HepG2 (cell line): Measurements from ENCODE around the gene STIP1. TPM values are rescaled to one million over a fixed set of nuclear protein-coding genes. Genes with fewer than 3 reads are reported as not detected.
A peak's percentile ranks its signal among the peaks of the same experiment; 100 is the strongest.

Experiments used
- ADNP ChIP-seq: sonication (generic); formaldehyde crosslinking; IDR thresholded peaks from 2 replicates; pipeline ENCODE4 v1.4.0; 2020; ENCODE audit warnings: missing genetic modification reagents
- ARID5B ChIP-seq: IDR thresholded peaks from 2 replicates; pipeline ENCODE4 v1.4.0; 2020; ENCODE audit warnings: mild to moderate bottlenecking, missing genetic modification reagents
- BRF2 ChIP-seq: sonication (generic); formaldehyde crosslinking; IDR thresholded peaks from 2 replicates; pipeline ENCODE4 v1.8.1; 2022; ENCODE audit warnings: mild to moderate bottlenecking, missing genetic modification reagents
- HCFC1 ChIP-seq: fragments of 150-350 bp; IDR thresholded peaks from 2 replicates; pipeline ENCODE4 v1.6.1; 2014; ENCODE audit warnings: low read depth, low read length
- HNRNPK ChIP-seq: fragments of 200-400 bp; formaldehyde crosslinking; IDR thresholded peaks from 2 replicates; pipeline ENCODE4 v1.6.1; 2018; ENCODE audit warnings: low read length, low read depth, moderate library complexity, mild to moderate bottlenecking; ENCODE audit not compliant: poor library complexity, severe bottlenecking
- KLF6 ChIP-seq: IDR thresholded peaks from 2 replicates; pipeline ENCODE4 v1.8.0; 2016; ENCODE audit warnings: missing biosample characterization, missing genetic modification reagents
- MED13 ChIP-seq: sonication (generic); formaldehyde crosslinking; IDR thresholded peaks from 2 replicates; pipeline ENCODE4 v1.5.0; 2020; ENCODE audit warnings: missing genetic modification reagents
- MED8 ChIP-seq: sonication (generic); formaldehyde crosslinking; IDR thresholded peaks from 2 replicates; pipeline ENCODE4 v1.8.1; 2023; ENCODE audit warnings: mild to moderate bottlenecking, missing genetic modification reagents; ENCODE audit not compliant: insufficient replicate concordance
- MTA3 ChIP-seq: sonication (generic); formaldehyde crosslinking; IDR thresholded peaks from 2 replicates; pipeline ENCODE4 v1.4.0; 2020; ENCODE audit warnings: missing genetic modification reagents
- NFKB2 ChIP-seq: sonication (generic); formaldehyde crosslinking; IDR thresholded peaks from 2 replicates; pipeline ENCODE4 v1.4.0; 2020; ENCODE audit warnings: missing genetic modification reagents, borderline replicate concordance
- PHB2 ChIP-seq: fragments of 450-650 bp; IDR thresholded peaks from 2 replicates; pipeline ENCODE4 v1.6.1; 2018; ENCODE audit not compliant: partially characterized antibody
- TARDBP ChIP-seq: sonication (generic); formaldehyde crosslinking; IDR thresholded peaks from 2 replicates; pipeline ENCODE4 v1.8.0; 2022; ENCODE audit warnings: mild to moderate bottlenecking, missing genetic modification reagents
- ZBTB7B ChIP-seq: sonication (generic); formaldehyde crosslinking; IDR thresholded peaks from 2 replicates; pipeline ENCODE4 v1.4.0; 2020; ENCODE audit warnings: missing genetic modification reagents
- ZNF431 ChIP-seq: sonication (generic); formaldehyde crosslinking; IDR thresholded peaks from 2 replicates; pipeline ENCODE4 v1.9.0; 2022; ENCODE audit warnings: missing genetic modification reagents, low read depth, mild to moderate bottlenecking, borderline replicate concordance
- ZNF549 ChIP-seq: sonication (generic); formaldehyde crosslinking; IDR thresholded peaks from 2 replicates; pipeline ENCODE4 v1.5.0; 2020; ENCODE audit warnings: missing genetic modification reagents
- ZNF709 ChIP-seq: sonication (generic); formaldehyde crosslinking; IDR thresholded peaks from 2 replicates; pipeline ENCODE4 v1.5.0; 2020; ENCODE audit warnings: mild to moderate bottlenecking, missing genetic modification reagents
- ZNF720 ChIP-seq: sonication (generic); formaldehyde crosslinking; IDR thresholded peaks from 2 replicates; pipeline ENCODE4 v1.4.0; 2020; ENCODE audit warnings: missing genetic modification reagents
- polyA plus RNA-seq, 8 experiments: library from polyadenylated mRNA; depleted of rRNA in 3 of 8; stranded (reverse) in 7 of 8; unstranded in 1 of 8; fragments of >200 nt; fragmentation: Illumina TruSeq in 4 of 8; extraction: Trizol in 4 of 8; gene quantifications; 2 replicates each; pipeline versions ENCODE4 v1.2.1 to v1.2.3, GENCODE V29; 2011 to 2016; ENCODE audit warnings: low read depth in 4 of 8, missing spikeins in 1 of 8, mixed read lengths in 1 of 8; ENCODE audit not compliant: insufficient read depth in 1 of 8
- total RNA-seq, 5 experiments: library from RNA; depleted of rRNA; stranded (reverse); fragments of >200 nt; fragmentation: Illumina TruSeq; extraction: Trizol; gene quantifications; 2 replicates each; pipeline ENCODE4 v1.2.3, GENCODE V29; 2016; ENCODE audit warnings: low read depth in 1 of 5
- TF ChIP-seq, protein P1 (sequence below): sonication (generic); formaldehyde crosslinking; IDR thresholded peaks from 2 replicates; pipeline ENCODE4 v1.4.0; 2020; ENCODE audit warnings: missing genetic modification reagents
- TF ChIP-seq, protein P2 (sequence below): sonication (generic); formaldehyde crosslinking; IDR thresholded peaks from 2 replicates; pipeline ENCODE4 v1.8.1; 2023; ENCODE audit warnings: mild to moderate bottlenecking, inconsistent platforms, moderate library complexity, missing genetic modification reagents, borderline replicate concordance
- TF ChIP-seq, protein P3 (sequence below): sonication (generic); formaldehyde crosslinking; IDR thresholded peaks from 2 replicates; pipeline ENCODE4 v1.4.0; 2020; ENCODE audit warnings: missing genetic modification reagents, low read depth, mild to moderate bottlenecking, borderline replicate concordance

Gene STIP1
- total and polyA plus RNA-seq, 2 of the 13 experiments (the other 11 are each of a cell fraction or from before 2014, with no cell fraction given) = 81.1 to 217 TPM

DNA sequence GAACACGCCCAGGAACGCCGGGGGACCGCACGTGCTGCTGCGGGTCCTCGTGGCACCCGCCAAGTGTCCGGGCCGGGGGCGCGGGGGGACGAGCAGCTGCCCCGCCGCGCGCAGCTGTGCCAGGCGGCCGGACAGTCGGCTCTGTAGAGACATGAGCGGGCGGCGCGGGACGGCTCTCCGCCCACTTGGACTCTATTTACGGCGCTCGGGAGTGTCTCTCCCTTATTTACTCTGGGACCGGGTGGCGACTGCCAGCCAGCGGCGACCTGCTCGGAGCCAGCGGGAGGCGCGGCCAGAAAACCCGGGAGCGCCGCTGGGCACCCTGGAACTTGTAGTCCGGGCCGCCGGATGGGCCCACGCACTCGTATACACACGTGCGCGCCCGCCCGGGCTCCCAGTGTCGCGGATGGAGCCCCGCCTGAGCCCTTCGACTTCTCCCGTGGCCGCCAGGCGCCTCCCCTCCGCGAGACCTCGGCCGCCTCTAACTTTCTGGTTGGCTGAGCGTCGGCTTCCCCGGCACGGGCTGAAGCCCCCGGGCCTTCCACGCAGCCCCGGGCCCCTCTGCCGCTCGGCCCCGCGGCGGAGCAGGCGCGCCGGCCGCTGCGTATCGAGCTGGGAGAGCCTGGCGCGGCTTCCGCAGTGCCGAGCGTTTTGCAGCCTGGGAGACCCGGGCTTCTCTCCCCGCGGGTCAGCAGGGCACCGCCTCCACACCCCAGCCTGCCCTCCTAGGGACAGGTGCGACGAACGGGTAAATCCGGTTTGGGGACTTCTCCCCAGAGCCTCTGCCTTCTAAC, 19.9 kb upstream of the STIP1 start, which contains the start of gene MACROD1 (continued):
- TF ChIP-seq, protein P1, sequence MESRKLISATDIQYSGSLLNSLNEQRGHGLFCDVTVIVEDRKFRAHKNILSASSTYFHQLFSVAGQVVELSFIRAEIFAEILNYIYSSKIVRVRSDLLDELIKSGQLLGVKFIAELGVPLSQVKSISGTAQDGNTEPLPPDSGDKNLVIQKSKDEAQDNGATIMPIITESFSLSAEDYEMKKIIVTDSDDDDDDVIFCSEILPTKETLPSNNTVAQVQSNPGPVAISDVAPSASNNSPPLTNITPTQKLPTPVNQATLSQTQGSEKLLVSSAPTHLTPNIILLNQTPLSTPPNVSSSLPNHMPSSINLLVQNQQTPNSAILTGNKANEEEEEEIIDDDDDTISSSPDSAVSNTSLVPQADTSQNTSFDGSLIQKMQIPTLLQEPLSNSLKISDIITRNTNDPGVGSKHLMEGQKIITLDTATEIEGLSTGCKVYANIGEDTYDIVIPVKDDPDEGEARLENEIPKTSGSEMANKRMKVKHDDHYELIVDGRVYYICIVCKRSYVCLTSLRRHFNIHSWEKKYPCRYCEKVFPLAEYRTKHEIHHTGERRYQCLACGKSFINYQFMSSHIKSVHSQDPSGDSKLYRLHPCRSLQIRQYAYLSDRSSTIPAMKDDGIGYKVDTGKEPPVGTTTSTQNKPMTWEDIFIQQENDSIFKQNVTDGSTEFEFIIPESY (CRISPR knock-in tag) = no peak
- TF ChIP-seq HNRNPK (peak; percentile 9), ZNF720 (CRISPR knock-in tag) (no peak), ZNF431 (CRISPR knock-in tag) (peak; percentile 68; the same call in 1 of the 2 replicates), PHB2 (no peak), ZNF709 (CRISPR knock-in tag) (peak; percentile 57; the same call in 1 of the 2 replicates), ARID5B (CRISPR knock-in tag) (peak; percentile 48; the same call in 1 of the 2 replicates), ADNP (CRISPR knock-in tag) (no peak), ZBTB7B (CRISPR knock-in tag) (peak; percentile 60; the same call in 1 of the 2 replicates), KLF6 (CRISPR knock-in tag) (peak; percentile 72; the same call in 1 of the 2 replicates), NFKB2 (CRISPR knock-in tag) (no peak), BRF2 (CRISPR knock-in tag) (peak; percentile 60), MED8 (peak; percentile 58), TARDBP (CRISPR knock-in tag) (no peak), ZNF549 (CRISPR knock-in tag) (no peak), HCFC1 (peak; percentile 74), MTA3 (CRISPR knock-in tag) (no peak), MED13 (CRISPR knock-in tag) (no peak; the same call in none of the 2 replicates)
- TF ChIP-seq, protein P2, sequence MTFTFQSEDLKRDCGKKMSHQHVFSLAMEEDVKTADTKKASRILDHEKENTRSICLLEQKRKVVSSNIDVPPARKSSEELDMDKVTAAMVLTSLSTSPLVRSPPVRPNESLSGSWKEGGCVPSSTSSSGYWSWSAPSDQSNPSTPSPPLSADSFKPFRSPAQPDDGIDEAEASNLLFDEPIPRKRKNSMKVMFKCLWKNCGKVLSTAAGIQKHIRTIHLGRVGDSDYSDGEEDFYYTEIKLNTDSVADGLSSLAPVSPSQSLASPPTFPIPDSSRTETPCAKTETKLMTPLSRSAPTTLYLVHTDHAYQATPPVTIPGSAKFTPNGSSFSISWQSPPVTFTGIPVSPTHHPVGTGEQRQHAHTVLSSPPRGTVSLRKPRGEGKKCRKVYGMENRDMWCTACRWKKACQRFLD (CRISPR knock-in tag) = peak; percentile 64
- TF ChIP-seq, protein P3, sequence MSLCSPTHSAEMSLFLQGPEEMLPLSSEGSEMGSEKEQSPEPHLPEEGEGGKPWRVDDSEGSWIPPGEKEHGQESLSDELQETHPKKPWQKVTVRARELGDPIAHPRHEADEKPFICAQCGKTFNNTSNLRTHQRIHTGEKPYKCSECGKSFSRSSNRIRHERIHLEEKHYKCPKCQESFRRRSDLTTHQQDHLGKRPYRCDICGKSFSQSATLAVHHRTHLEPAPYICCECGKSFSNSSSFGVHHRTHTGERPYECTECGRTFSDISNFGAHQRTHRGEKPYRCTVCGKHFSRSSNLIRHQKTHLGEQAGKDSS (CRISPR knock-in tag) = 0 out of 2 replicates have a peak, but pooled peaks have one; percentile 46
